Measurements from ENCODE around the gene BSDC1. TPM values are rescaled to one million over a fixed set of nuclear protein-coding genes. Genes with fewer than 3 reads are reported as not detected.
"Not testable (repeated sequence)": the region's sequence is repeated elsewhere in the genome, so short reads cannot be mapped to it uniquely, and the experiment has no call there.

BSDC1 gene, protein sequence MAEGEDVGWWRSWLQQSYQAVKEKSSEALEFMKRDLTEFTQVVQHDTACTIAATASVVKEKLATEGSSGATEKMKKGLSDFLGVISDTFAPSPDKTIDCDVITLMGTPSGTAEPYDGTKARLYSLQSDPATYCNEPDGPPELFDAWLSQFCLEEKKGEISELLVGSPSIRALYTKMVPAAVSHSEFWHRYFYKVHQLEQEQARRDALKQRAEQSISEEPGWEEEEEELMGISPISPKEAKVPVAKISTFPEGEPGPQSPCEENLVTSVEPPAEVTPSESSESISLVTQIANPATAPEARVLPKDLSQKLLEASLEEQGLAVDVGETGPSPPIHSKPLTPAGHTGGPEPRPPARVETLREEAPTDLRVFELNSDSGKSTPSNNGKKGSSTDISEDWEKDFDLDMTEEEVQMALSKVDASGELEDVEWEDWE
- 39.9 TPM for polyA plus RNA-seq (2013, experiment 1 of 2; ENCODE audit: insufficient read length)
- 39.2 TPM for polyA plus RNA-seq (2013, experiment 2 of 2; ENCODE audit: insufficient read length)

DNA sequence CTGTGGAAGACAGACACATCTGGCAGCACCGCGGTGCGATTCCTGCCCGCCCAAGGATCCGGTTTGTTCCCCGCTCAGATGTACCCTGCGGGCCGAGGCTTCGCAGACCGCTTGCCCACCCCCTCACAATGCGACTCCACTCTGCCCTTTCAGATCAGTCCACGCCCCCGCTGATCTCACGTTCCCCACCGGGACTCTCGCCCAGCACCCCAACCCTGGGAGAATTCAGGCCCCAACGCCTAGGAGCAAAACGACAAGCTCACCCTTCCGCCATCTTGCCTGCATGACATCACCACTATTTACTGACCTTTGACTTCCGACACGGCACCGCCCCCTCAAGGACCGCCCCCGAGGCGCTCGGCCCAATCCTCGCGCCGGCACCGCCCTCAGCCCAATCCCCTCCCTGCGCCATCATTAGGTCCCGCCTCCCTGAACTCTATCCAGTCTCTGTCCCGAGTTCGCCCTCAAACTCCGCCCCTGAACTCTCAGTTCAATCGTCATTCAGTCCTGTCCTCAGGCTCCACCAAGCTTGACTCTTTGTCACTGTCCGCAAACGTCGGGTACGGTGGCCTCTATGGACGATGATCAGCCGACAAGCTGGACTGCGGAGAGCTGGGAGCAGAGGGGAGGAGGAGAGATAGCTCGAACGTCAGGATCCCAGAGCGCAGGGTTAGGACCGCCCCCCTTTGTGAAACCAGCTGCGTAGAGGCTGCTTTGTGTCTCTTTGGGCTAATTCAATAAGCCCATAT lies at the start of gene BSDC1:
Gene BSDC1, minus strand, starts transcription at position 301 of the 749 bp plus-strand sequence. Its CDS starts 27 bp downstream, at position 274.
- DNase-seq = peak; percentile 97

DNA sequence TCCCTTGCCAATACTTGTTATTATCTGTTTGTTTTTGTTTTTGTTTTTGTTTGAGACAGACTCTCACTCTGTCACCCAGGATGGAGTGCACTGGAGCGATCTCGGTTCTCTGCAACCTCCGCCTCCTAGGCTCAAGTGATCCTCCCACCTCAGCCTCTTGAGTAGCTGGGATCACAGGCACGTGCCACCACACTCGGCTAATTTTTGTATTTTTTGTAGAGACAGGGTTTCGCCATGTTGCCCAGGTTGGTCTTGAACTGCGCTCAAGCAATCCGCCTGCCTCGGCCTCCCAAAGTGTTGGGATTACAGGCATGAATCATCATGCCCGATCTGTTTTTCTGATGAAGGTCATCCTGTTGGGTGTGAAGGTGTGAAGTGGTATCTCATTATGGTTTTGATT lies 47.2 kb upstream of the BSDC1 start:
- DNase-seq = not testable (repeated sequence)

DNA sequence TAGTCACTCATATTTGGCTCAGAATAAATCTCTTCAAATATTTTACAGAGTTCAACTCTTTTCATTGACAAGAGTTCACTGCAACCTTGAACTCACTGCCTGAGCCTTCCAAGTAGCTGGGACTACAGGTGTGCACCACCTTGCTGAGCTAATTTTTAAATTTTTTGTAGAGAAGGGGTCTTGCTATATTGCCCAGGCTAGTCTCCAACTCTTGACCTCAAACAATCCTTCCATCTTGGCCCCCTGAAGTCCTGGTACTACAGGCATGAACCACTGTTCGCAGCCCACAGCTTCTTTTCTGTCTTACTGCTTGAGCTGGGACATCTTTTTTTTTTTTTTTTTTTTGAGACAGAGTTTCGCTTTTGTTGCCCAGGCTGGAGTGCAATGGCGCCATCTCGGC lies 44.5 kb upstream of the BSDC1 start:
- not testable (repeated sequence) for DNase-seq

DNA sequence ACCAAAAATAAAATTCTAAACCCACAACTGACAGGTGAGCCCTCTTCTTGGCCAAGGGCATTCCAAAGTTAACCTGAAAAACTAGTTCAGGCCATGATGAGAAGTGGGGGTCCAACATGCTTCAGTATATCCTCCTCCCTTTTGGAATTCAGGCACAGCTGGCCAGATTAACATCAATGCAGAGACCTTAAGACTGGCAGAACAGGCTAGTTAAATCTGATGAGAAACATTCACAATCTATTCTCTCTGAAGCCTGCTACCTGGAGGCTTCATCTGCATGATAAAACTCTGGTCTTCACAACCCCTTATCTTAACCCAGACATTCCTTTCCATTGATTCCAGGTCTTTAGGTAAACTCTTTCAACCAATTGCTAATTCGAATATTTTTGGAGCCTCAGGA lies 43.9 kb upstream of the BSDC1 start:
- DNase-seq = no peak

DNA sequence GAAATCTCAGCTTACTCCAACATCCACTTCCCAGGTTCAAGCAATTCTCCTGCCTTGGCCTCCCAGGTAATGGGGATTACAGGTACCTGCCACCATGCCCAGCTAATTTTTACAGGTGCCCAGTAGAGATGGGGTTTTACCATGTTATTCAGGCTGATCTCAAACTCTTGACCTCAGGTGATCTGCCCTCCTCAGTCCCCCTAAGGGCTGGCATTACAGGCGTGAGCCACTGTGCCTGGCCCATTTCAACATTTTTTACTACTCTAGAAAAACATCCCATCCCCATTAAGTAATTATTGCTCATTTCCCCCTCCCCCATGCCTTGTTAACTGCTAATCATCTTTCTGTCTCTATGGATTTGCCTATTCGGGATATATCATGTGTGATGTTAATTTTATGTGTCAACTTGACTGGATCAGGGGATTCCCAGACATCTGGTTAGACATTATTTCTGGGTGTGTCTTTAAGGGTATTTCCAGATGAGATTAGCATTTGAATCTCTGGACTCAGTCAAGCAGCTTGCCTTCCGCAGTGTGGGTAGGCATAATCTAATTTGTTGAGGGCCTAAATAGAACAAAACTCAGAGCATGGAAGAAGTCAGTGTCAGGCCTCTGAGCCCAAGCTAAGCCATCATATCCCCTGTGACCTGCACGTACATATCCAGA lies 37.6 kb upstream of the BSDC1 start:
- DNase-seq = no peak

DNA sequence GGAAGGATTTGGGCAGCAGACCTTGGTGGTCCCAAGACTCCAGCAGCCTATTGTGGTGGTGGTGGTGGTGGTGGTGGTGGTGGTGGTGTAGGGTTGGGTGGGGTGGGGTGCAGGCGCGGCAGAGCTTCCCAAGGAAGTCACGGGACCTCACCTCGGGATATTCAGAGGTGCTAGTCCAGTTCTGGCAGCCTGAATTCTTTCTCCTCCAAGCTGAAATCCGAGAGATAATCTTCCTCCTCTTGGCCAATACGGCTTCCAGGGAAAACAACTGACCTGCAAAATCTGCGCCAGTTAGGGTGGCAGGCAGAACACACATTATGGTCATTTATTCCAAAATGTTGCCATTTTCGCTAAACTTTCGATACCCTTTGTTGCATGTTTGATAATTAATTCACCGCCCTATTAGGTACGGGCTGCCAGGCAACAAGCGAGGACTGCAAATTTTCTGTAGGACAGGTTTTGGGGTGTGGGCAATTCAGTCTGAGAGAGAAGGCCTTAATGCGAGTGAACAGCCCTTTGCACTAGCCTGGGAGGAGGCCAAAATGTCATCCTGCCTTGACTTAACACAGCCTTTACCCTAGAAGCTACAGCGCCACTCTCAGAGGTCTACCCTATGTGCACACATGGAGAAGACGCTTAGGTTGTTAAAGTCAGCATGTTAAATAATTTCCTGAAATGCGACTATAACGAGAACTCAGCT lies 33.2 kb upstream of the BSDC1 start:
- DNase-seq = no peak

DNA sequence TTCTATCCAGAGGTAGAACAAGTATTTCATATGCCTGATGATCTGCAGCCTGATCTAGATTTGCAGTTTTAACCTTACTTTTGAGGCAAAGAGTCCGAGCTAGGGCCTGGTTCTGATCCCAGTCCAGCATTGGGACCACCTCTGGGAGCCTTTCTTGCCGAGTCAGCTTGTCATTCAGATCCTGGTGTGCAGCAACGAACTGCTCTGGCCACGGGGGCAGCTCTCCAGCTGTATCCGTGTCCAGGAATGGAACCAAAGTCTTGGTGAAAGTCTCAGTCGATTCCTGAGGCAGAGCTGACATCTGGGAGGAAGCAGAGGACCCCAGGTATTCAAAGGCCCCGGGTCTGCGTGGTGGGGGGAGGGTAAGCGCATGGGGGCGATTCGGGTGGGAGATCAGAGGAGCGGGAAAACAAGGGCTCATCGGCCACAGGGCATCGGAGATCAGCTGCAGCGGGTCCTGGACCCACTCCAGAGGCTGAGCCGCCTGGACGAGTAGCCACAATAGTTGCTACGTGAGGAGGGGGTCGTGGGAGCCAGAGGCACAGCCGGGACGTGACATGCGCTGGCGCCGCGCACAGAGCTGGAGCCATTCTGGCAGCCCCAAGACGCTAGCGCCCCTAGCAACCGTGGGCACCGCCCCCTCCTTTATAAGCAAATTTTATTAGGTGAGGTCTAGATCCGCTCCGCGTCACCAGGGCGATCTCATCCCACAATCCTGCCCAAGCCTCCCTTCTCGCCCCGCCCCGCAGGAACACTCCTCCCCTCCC lies 32.4 kb upstream of the BSDC1 start:
- DNase-seq = no peak

DNA sequence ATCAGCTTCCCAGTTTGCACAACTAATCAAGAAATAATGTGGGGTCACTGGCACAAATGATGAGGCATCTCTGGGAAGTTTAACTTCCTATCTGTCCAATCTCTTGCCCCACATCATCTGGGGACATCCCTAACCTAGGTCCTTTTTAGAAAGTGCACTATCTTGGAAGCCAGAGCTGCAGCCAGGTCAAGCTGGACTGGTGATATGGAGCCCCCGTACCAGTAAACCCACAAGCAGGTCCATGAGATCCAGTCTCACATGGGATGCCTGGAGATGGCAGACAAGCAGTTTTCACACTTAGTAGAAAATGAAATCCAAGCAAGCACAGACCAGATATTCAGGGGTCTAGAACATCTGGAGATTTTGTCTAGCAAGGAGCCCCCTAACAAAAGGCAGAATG lies 27.5 kb upstream of the BSDC1 start:
- DNase-seq = no peak

DNA sequence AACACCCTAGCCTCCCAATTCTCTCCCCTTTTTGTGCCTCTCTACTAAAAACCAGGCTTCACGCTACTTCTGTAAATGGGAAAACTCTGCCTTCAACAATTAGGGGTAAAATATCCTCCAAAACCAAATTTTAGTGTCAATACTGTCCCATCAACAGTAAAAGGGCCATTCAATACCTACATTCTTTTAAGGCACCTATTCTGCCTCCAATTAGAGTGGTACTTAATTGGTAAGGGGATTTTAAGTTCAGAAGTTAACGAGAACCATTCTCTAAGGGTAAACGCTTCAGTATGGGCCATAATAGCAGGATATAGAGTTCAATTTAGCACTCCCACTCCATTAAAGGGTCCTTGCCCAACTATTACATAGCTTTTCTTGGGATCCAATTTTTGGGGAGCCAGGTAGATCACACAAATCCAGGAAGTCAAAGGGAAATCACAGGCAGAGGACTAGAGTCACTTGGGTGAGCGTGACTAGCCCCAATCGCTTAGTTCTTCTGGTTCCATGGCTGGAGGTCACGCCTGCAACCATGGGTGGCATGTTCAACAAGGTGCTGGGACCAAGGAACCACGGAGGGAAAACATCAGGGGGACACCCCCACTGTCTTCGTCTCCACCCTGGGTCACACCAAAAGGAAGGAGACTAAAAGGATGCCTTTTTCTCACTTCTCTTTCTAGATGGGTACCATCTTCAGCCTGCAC lies 20.1 kb upstream of the BSDC1 start:
- DNase-seq = no peak

DNA sequence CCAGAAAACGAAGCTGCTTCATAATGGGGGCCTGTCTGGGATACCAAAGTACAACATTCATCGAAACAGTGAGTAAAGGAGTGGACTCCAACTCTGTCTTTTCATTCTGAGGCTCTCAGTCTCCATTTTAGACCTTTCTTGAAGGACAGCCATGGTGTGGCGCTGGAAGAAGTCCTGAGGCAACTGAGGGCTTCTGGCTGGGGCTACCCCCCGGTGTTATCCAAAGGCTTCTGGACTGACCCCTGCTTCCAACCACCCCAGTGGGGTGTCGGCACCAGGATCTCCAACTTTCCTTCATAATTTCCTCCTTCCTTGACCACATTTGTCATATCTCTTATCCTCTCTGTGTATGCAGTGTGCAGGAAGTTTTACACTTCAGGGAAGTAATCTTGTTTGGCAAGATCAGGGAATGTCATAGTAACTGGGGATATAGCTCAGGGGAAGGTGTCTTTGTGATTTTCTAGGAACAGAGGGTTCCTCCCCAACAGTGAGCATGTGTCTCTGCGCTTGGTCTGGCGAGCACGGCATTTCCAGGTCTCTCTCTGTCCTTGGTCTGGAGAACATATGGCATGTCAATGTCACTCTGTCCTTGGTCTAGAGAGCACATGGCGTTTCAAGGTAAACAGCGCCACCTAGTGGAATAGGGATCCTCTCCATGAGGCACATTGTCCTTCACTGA lies 19.4 kb upstream of the BSDC1 start:
- peak; percentile 36 for DNase-seq

DNA sequence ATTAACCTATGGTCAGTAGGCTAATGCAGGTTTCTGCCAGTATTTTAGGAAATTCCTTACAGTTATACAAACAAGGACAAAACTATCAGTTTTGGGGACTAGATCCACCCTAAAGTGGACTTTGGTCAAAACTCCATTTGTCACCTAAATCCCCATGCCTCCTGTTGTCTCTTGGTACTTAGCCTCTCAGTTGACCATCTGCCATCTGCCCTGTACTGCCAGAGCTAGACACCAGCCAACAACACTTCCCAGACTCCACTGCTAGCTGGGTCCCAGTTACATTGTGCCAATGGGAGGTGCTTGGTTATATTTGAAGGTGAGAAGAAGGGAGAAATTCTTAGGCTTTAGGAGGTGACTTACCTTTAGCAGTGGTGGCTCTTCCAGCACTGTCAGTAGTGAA lies 17.0 kb upstream of the BSDC1 start:
- DNase-seq = no peak

DNA sequence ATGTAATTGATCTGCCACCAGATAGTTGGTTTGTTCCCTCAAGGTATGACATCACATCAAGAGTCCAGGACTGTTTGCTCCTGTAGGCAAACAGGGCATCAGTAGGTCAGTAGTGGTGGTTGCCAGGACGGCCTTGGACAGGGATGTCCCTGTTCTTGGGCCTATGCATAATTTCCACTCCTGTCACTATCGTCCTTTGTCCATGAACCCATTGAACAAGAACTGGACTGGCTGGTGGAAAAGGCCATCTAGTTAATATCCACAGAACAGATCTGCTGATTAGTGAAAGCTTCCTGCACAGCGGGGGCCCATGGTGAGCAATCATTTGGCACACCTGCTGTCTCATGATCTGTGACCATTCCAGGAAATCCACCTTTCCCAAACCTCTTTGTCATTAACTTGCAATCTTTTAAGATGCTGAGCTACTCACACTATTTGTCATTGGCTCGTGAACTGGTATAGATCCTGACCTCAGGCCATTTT lies 12.4 kb upstream of the BSDC1 start:
- no peak for DNase-seq

DNA sequence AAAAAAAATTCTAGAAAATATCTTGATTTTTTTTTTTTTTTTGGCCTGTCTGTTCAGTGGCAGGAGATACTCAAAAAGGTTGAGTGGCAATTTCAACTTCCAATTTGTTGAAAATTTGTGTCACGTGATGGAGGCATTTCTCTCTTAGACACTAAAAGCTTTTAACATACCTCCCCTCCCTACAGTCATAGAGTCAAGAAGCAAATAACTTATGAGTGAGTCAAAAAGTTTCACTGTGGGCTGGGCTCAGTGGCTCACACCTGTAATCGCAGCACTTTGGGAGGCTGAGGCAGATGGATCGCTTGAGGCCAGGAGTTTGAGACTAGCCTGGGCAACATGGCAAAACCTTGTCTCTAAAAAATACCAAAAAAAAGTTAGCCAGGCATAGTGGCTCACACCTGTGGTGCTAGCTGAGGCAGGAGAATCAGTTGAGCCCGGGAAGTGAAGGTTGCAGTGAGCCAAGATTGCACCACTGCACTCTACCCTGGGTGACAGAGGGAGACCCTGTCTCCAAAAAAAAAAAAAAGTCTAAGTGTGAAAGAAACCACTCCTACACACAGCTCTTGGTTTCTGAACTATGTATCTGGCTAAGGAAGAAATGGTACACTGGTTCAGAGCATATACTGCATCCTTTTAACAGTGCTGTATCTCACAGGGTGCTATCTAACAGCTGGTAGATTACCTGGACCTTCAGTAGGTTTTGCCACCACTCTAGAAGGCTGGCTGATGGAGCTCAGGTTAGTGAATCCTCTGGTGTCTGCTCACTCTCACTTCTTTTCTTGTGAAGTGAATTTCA lies 11.6 kb upstream of the BSDC1 start:
- no peak for DNase-seq

DNA sequence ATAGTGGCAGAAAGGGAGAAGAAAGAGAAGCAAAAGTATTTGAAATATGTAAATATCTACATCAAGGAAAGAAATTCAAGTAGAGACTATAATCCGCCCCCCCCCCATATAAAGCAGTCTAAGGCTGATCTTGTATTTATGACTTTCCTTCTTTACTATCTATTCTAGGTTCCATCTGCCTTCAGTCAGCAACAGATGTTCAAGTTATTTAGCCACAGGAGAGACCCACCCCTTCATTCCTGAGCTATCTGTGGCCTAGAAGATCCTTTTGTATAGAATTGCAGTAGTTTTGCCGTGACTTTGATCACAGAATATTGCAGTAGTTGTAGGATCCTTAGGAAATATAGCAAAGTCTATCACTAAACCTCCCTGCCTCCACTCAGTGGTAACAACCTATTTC lies 10.7 kb upstream of the BSDC1 start:
- peak; percentile 79 for DNase-seq

DNA sequence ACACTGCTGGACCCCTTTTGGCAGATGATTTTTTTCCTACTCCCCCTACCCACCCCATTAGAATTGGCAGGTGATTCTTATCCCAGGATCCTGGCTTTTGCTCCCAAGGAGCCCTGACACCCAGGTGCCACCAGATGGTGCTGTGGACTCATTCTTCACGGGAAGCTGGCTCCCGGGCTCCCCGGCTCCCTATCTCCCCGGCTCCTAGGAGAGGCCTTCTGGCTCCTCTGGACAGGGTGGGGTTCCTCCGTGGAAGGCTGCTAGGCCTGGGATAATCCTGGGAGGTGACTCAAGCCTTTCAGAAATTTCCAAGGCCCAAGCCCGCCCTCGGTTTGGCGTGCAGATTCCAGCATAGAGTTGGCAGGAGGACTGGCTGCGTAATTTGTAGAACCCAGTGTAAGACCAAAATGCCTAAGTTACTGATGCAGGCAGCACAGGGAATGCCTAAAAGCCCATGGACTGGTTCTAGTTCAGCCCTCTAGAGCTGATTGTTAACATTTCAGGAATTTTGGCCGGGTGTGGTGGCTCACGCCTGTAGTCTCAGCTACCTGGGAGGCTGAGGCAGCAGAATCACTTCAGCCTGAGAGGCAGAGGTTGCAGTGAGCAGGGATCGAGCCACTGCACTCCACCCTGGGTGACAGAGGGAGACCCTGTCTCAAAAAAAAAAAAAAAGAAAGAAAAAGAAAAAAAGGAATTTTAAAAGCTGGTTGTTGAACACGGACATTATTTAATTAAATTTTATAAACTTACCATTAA lies 6.8 kb upstream of the BSDC1 start:
- DNase-seq = peak; percentile 87

DNA sequence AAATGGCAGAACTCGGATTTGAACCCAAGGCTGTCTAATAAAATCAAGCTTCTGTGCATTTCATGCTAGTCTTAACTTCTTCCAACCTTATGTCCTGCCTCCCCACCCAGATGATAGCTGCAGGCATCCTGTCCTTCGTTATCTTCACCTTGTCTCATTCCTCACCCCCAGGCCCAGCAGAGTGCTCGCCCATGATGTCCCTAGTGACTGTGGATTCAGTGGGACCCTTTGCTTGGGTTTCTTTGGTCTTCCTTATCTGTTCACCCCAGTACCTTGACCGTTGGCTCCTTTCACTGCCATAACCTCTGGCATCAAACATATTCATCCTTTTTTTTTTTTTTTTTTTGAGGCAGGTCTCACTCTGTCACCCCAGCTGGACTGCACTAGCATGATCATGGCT lies 5.6 kb upstream of the BSDC1 start:
- no peak for DNase-seq

DNA sequence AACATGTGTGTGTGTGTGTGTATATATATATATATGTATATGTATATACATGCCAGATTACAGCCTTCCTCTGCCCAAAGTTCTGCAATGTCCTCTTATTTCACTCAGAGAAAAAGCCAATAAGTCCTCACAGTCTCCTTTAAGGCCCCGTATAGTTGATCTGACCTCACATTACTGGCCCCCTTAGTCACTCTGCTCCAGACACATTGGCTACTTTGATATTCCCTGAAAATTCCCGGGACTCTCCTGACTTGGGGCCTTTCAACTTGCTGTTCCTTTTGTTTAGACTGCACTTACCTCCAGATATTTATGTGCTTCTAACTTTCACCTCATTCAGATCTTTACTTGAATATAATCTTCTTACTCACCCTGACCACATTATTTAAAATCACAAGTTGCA lies 4.2 kb upstream of the BSDC1 start:
- peak; percentile 32 for DNase-seq

DNA sequence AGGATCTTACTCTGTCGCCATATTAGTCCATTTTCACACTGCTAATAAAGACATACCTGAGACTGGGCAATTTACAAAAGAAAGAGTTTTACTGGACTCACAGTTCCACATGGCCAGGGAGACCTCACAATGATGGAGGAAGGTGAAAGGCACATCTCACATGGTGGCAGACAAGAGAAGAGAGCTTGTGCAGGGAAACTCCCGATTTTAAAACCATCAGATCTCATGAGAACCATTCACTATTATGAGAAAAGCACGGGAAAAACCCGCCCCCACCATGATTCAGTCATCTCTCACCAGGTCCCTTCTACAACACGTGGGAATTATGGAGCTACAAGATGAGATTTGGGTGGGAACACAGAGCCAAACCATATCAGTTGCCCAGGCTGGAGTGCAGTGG lies 2.3 kb upstream of the BSDC1 start:
- DNase-seq = not testable (repeated sequence)
